ENCODE measurements around the gene EMC6.
"Not testable (repeated sequence)": the region's sequence is repeated elsewhere in the genome, so short reads cannot be mapped to it uniquely, and the experiment has no call there.

The EMC6 gene

DNA sequence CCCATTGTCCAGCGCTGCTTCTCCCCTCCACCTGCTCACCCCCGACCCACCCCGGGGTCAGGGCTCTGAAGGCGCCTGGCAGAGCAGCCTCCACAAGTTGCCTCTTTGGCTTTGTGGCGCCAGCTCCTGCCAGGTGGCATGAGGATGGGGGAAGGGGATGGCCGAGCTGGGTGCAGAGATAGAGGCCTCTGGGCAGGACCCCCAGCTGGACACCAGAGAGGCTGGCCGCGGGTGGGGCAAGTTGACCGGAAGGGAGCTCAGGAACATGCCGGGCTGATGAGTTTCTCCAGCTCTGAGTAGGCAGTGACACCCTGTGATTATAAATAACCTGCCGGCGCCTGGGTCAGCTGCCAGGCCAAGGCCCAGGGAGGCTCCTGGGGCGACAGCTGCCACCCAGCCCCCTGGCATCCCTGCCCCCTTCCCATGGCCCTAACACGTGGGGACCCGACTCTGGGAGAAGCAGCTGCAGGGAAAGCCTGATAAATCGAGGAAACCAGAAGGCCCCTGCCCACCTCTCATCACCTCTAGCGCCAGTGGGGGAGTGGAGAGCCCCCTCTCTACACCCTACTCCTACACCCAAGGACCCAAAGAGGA, 26.6 kb downstream of the EMC6 start:
- TF ChIP-seq, protein P1, sequence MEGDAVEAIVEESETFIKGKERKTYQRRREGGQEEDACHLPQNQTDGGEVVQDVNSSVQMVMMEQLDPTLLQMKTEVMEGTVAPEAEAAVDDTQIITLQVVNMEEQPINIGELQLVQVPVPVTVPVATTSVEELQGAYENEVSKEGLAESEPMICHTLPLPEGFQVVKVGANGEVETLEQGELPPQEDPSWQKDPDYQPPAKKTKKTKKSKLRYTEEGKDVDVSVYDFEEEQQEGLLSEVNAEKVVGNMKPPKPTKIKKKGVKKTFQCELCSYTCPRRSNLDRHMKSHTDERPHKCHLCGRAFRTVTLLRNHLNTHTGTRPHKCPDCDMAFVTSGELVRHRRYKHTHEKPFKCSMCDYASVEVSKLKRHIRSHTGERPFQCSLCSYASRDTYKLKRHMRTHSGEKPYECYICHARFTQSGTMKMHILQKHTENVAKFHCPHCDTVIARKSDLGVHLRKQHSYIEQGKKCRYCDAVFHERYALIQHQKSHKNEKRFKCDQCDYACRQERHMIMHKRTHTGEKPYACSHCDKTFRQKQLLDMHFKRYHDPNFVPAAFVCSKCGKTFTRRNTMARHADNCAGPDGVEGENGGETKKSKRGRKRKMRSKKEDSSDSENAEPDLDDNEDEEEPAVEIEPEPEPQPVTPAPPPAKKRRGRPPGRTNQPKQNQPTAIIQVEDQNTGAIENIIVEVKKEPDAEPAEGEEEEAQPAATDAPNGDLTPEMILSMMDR (IDR thresholded peaks at IDR 0.05; ENCODE audit: low read length, missing control alignments): no peak
- peak overlapping the region; percentile 56 for H3K4me3 ChIP-seq (replicated peaks; ENCODE audit: low read depth, low read length)
- no peak for DNase-seq (ENCODE audit: low read depth)

DNA sequence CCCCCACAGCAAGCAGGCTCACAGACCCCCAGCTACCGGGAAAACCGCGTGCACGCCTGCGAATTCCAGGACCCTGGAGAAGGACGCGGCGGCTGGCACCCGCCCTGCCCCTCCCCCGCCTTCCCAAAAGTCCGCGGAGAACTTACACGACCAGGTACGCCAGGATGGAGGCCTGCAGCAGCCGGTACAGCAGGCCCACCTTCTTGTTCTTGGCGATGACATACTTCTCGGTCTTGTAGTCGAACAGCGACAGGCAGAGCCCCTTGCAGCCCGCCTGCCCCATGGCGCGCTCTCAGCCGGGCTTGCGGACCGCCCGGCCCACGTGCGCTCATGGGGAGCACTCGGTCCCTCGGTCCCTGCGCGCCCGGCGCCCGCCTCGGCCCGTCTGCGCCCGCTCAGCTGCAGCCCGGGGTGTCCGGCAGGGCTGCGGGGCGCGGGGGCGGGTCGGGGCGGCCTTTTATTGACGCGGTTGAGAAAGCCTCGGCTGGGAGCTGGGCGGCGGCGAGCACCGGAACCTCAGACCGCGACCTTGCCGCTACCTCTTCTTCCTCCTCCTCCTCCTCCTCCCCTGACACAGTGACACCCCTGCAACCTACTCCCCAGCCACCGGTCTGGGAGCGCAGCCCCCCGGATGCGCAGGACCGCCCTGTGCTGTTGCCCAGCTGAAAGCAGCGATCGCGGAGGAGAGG, 27.3 kb downstream of the EMC6 start, which contains the start of gene P2RX5:
Gene P2RX5 (minus strand): TSS at position 433 of the 689 bp plus-strand sequence. CDS start 150 bp downstream, at position 283.
- no peak for DNase-seq (ENCODE audit: low read depth)

DNA sequence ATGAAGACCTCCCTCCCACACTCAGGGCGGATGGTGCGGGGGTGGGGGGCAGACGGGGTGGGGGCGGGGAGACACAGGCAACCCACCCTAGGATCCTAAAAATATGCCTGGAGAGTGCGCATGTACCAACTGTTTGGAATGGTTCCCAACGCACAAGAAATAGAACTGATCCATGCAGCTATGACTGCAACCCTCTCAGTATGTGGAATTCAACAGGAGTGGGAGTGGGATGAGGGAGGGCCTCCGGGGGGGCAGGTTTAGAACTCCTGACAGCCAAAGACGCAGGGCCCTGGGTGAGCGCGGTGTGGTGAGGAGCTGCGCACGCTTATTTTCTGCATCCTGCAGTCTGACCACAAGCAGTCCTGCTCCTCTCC, 28.5 kb downstream of the EMC6 start:
- H3K4me3 ChIP-seq (replicated peaks; ENCODE audit: low read depth, low read length): no peak overlapping the region
- TF ChIP-seq, protein P1 (IDR thresholded peaks at IDR 0.05; ENCODE audit: low read length, missing control alignments): no peak
- no peak for DNase-seq (ENCODE audit: low read depth)

More for the DNA sequence above, 27.3 kb downstream of the EMC6 start, which contains the start of gene P2RX5:
- peak within 1 kb of the TSS; percentile 56 for H3K4me3 ChIP-seq (replicated peaks; ENCODE audit: low read depth, low read length)
- TF ChIP-seq, protein P1 (IDR thresholded peaks at IDR 0.05; ENCODE audit: low read length, missing control alignments): no peak

DNA sequence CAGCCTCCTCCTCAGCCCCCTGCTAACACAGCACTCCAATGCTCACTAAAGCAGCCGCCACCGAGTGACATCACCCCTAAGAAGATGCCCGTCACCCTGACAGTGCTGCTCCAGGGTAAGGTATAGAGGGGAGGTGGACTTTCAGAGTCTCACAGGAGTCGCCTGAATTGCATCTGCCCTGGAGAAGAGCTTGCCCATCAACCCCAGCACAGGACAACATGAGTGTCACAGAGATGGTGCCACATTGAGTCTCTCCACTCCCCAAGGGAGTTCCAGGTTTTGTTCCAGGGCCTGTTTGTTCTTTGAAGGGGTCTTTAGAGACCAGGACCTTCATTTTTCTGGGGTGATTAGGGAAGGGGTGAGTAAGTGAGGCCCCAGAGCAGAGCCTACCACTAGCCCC, 29.5 kb downstream of the EMC6 start:
- DNase-seq (ENCODE audit: low read depth): no peak

DNA sequence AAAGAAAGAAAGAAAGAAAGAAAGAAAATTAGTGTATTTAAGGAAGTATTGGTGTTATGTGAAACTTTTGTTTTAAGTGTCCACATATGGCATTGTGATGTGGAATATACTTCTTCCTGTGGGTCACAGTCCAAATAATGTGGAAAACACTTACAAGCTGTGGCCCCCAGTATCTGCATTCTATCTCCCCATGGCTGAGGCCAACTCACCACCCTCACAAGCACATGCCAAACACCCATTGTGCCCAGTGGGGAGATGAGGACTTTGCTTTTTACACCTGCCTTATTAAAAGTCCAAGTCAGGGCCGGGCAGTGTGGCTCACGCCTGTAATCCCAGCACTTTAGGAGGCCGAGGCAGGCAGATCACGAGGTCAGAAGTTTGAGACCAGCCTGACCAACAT, 31.3 kb downstream of the EMC6 start:
- H3K4me3 ChIP-seq (replicated peaks; ENCODE audit: low read depth, low read length): no peak overlapping the region
- no peak for DNase-seq (ENCODE audit: low read depth)
- TF ChIP-seq, protein P1 (IDR thresholded peaks at IDR 0.05; ENCODE audit: low read length, missing control alignments): no peak

More for the DNA sequence above, 29.5 kb downstream of the EMC6 start:
- TF ChIP-seq, protein P1 (IDR thresholded peaks at IDR 0.05; ENCODE audit: low read length, missing control alignments): no peak
- H3K4me3 ChIP-seq (replicated peaks; ENCODE audit: low read depth, low read length): no peak overlapping the region

DNA sequence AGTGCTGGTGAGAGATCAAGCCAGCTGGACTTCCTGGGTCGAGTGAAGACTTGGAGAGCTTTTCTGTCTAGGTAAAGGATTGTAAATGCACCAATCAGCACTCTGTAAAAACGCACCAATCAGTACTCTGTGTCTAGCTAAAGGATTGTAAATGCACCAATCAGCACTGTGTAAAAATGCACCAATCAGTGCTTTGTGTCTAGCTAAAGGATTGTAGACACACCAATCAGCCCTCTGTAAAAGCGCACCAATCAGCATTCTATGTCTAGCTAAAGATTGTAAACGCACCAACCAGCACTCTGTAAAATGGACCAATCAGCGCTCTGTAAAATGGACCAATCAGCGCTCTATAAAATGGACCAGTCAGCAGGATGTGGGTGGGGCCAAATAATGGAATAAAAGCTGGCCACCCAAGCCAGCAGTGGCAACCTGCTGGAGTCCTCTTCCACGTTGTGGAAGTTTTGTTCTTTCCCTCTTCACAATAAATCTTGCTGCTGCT, 33.5 kb downstream of the EMC6 start:
- H3K4me3 ChIP-seq (replicated peaks; ENCODE audit: low read depth, low read length); DNase-seq (ENCODE audit: low read depth): not testable (repeated sequence)

DNA sequence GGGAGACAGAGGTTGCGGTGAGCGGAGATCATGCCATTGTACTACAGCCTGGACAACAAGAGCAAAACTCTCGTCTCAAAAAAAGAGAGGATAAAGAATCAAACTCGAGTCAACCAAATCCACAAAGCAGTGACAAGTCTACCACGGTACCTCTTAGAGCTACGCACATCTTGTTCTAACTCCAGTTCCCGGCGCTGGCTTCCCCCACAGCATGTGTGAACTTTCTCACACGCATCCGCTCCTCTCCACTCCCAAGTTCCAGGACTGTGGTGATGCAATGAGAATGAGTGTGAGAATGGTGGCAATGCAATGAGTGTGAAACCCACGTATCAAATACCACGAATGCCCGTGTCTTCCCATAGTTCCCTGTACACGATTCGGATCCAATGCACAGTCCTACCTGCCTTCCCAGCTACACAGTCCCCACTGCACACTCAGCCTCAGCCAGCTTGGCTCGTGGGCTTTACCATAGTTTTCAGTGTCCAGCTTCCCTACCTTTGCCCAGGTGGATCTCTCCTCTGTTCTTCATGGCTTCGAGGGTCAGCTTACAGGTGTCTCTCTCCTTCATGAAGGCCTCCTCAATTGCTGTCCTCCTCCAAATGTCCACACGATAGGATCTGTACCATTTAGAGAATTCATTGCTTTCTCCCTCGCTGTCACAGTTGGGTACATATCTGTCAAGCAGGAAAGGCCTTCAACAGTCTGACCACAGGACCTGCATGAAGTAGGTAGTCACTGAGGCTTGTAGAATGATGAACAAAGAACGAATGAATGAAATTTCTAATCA, 36.5 kb downstream of the EMC6 start:
- DNase-seq (ENCODE audit: low read depth): no peak
- H3K4me3 ChIP-seq (replicated peaks; ENCODE audit: low read depth, low read length): no peak overlapping the region
- TF ChIP-seq, protein P1 (IDR thresholded peaks at IDR 0.05; ENCODE audit: low read length, missing control alignments): no peak

DNA sequence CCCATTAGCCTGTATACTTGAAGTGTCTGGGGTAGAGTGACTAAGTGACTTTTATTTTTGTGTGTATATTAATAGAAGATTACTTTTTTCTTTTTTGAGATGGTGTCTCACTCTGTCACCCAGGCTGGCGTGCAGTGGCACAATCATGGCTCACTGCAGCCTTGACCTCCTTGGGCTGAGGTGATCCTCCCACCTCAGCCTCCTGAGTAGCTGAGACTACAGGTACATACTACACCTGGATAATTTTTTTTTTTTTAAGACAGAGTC, 37.0 kb downstream of the EMC6 start:
- not testable (repeated sequence) for DNase-seq (ENCODE audit: low read depth); H3K4me3 ChIP-seq (replicated peaks; ENCODE audit: low read depth, low read length)

Measured in fibroblast of pulmonary artery (primary cell).